DND-41 (cell line): ENCODE measurements around the gene UBXN10.

ENCODE experiments used
- EZH2 ChIP-seq: IDR thresholded peaks from 3 replicates; pipeline ENCODE4 v1.6.1; 2012; ENCODE audit warnings: borderline replicate concordance, low read depth, mild to moderate bottlenecking, moderate library complexity, low read length, inconsistent platforms; ENCODE audit not compliant: severe bottlenecking
- TF ChIP-seq, protein P1 (sequence below): IDR thresholded peaks from 2 replicates; pipeline ENCODE4 v1.5.1; 2012; ENCODE audit warnings: borderline replicate concordance, low read length, moderate library complexity, mild to moderate bottlenecking; ENCODE audit not compliant: poor library complexity, severe bottlenecking; ENCODE audit errors: extremely low read depth

DNA sequence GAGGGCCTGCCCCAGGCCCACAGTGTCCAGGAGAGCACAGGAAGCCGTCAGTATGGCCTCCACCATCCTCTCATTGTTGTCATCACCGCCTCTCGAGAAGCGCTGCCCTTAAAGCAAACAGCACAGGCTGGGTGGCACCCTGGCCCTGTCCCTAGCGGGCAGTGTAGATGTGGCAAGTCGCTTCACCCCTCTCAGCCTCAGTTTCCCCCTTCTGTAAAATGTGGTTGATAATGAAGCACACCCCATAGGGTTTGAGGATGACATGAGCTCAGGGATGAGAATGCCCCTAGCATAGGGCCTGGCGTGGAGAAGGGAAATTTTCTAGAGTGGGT, 33.3 kb upstream of the UBXN10 start:
- TF ChIP-seq EZH2 = no peak
- TF ChIP-seq, protein P1, sequence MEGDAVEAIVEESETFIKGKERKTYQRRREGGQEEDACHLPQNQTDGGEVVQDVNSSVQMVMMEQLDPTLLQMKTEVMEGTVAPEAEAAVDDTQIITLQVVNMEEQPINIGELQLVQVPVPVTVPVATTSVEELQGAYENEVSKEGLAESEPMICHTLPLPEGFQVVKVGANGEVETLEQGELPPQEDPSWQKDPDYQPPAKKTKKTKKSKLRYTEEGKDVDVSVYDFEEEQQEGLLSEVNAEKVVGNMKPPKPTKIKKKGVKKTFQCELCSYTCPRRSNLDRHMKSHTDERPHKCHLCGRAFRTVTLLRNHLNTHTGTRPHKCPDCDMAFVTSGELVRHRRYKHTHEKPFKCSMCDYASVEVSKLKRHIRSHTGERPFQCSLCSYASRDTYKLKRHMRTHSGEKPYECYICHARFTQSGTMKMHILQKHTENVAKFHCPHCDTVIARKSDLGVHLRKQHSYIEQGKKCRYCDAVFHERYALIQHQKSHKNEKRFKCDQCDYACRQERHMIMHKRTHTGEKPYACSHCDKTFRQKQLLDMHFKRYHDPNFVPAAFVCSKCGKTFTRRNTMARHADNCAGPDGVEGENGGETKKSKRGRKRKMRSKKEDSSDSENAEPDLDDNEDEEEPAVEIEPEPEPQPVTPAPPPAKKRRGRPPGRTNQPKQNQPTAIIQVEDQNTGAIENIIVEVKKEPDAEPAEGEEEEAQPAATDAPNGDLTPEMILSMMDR = no peak
